CD14-positive monocyte (primary cell): ENCODE measurements around the gene VSTM2B. TPM values are rescaled to one million over a fixed set of nuclear protein-coding genes. Genes with fewer than 3 reads are reported as not detected.

Source experiments
- DNase-seq, 3 donors: peaks; one replicate each; pipeline ENCODE4 v3.0.0-alpha.2; 2011 to 2022
- H2AFZ ChIP-seq: 2 replicates; pipeline ENCODE4 v1.6.0; 2012; ENCODE audit warnings: mild to moderate bottlenecking, low read depth, low read length, inconsistent platforms; ENCODE audit not compliant: insufficient read depth, poor library complexity, severe bottlenecking
- H3K27ac ChIP-seq, 2 donors: 1 replicate in 1 of 2; 2 replicates in 1 of 2; pipeline ENCODE4 v1.5.1; 2012 to 2013; ENCODE audit warnings: low read length in 2 of 2, control low read depth in 1 of 2, inconsistent platforms in 1 of 2, low read depth in 1 of 2, mild to moderate bottlenecking in 1 of 2
- H3K27me3 ChIP-seq, 2 donors: one replicate each; pipeline versions ENCODE4 v1.6.0 to v1.6.1; 2011 to 2013; ENCODE audit warnings: low read length in 2 of 2; ENCODE audit not compliant: control insufficient read depth in 2 of 2, insufficient read depth in 2 of 2
- H3K36me3 ChIP-seq, 2 donors: replicated peaks in 1 of 2; 1 replicate in 1 of 2; 2 replicates in 1 of 2; pipeline versions ENCODE4 v1.5.1 to v1.6.1; 2012 to 2013; ENCODE audit warnings: low read length in 2 of 2, control low read depth in 1 of 2, inconsistent platforms in 1 of 2, mild to moderate bottlenecking in 1 of 2; ENCODE audit not compliant: insufficient read depth in 2 of 2, control insufficient read depth in 1 of 2
- H3K4me1 ChIP-seq, 2 donors: 1 replicate in 1 of 2; 2 replicates in 1 of 2; pipeline versions ENCODE4 v1.5.1 to v1.6.1; 2012 to 2013; ENCODE audit warnings: low read length in 2 of 2, control low read depth in 1 of 2, inconsistent platforms in 1 of 2, mild to moderate bottlenecking in 1 of 2, moderate library complexity in 1 of 2; ENCODE audit not compliant: insufficient read depth in 2 of 2, control insufficient read depth in 1 of 2
- H3K4me2 ChIP-seq: replicated peaks from 2 replicates; pipeline ENCODE3; 2012; ENCODE audit warnings: low read length, moderate library complexity, mild to moderate bottlenecking; ENCODE audit not compliant: poor library complexity, severe bottlenecking; ENCODE audit errors: extremely low read depth
- H3K4me3 ChIP-seq, 3 experiments: fragments of 200-600 bp in 1 of 3; sonication (generic) in 1 of 3; replicated peaks in 1 of 3; 1 replicate in 2 of 3; 2 replicates in 1 of 3; pipeline ENCODE4 v1.5.1; 2011 to 2013; ENCODE audit warnings: low read length in 3 of 3, mild to moderate bottlenecking in 3 of 3, control low read depth in 2 of 3, low read depth in 2 of 3, inconsistent platforms in 1 of 3, moderate library complexity in 1 of 3
- H3K79me2 ChIP-seq: 2 replicates; pipeline ENCODE4 v1.6.0; 2012; ENCODE audit warnings: mild to moderate bottlenecking, control low read depth, inconsistent platforms, low read length, moderate library complexity; ENCODE audit not compliant: insufficient read depth
- H3K9ac ChIP-seq: 2 replicates; pipeline ENCODE4 v1.6.0; 2017; ENCODE audit warnings: low read length, mild to moderate bottlenecking; ENCODE audit not compliant: insufficient read depth, poor library complexity, severe bottlenecking
- H3K9me3 ChIP-seq, 2 donors: replicated peaks in 1 of 2; 1 replicate in 1 of 2; 2 replicates in 1 of 2; pipeline versions ENCODE4 v1.5.1 to v1.6.1; 2012 to 2013; ENCODE audit warnings: low read length in 2 of 2, control low read depth in 1 of 2; ENCODE audit not compliant: control insufficient read depth in 1 of 2, insufficient read depth in 1 of 2
- H4K20me1 ChIP-seq: 2 replicates; pipeline ENCODE4 v1.6.0; 2012; ENCODE audit warnings: mild to moderate bottlenecking, low read length, control low read depth, moderate library complexity; ENCODE audit not compliant: insufficient read depth
- H3K27ac Mint-ChIP-seq, 7 donors: one replicate each; pipeline ENCODE4 v1.8.0; 2020; ENCODE audit warnings: mild to moderate bottlenecking in 7 of 7, mixed read lengths in 7 of 7, moderate library complexity in 6 of 7, inconsistent platforms in 2 of 7
- H3K27me3 Mint-ChIP-seq, 3 donors: one replicate each; pipeline ENCODE4 v1.8.0; 2021 to 2022; ENCODE audit warnings: low read depth in 3 of 3, mild to moderate bottlenecking in 3 of 3, mixed read lengths in 3 of 3, moderate library complexity in 3 of 3, inconsistent platforms in 1 of 3
- H3K36me3 Mint-ChIP-seq, 2 donors: one replicate each; pipeline ENCODE4 v1.8.0; 2020; ENCODE audit warnings: mixed read lengths in 2 of 2, inconsistent platforms in 1 of 2, mild to moderate bottlenecking in 1 of 2
- H3K4me1 Mint-ChIP-seq: one replicate; pipeline ENCODE4 v1.8.0; 2020; ENCODE audit warnings: mild to moderate bottlenecking, mixed read lengths
- H3K4me3 Mint-ChIP-seq, 2 donors: one replicate each; pipeline ENCODE4 v1.8.0; 2020; ENCODE audit warnings: mild to moderate bottlenecking in 2 of 2, mixed read lengths in 2 of 2, moderate library complexity in 1 of 2
- H3K9me3 Mint-ChIP-seq, 7 donors: one replicate each; pipeline ENCODE4 v1.8.0; 2020 to 2022; ENCODE audit warnings: mixed read lengths in 7 of 7, mild to moderate bottlenecking in 6 of 7, moderate library complexity in 6 of 7, inconsistent platforms in 2 of 7
- WGBS: methylation state at CpG from one replicate; pipeline ENCODE4 v1.1.5; 2013; ENCODE audit warnings: missing lambda C conversion rate; ENCODE audit not compliant: insufficient coverage; 5-methylcytosine and 5-hydroxymethylcytosine counted together
- intact Hi-C, 2 donors: fragments of 100-400 bp; cut with micrococcal nuclease; formaldehyde crosslinking; loops; one replicate each; pipeline versions ENCODE4 v1.15.0 to v1.15.1; 2023
- polyA plus RNA-seq, 3 donors: library from polyadenylated mRNA; depleted of rRNA in 1 of 3; unstranded in 2 of 3; stranded (reverse) in 1 of 3; fragments of 300-500 nt in 2 of 3; fragments of >200 nt in 1 of 3; fragmentation: Illumina TruSeq in 2 of 3; gene quantifications; 1 replicate in 2 of 3; 2 replicates in 1 of 3; pipeline ENCODE4 v1.2.3, GENCODE V29; 2012 to 2021
- TF ChIP-seq, protein P1 (sequence below): fragments of 200-600 bp; IDR thresholded peaks from one replicate; pipeline ENCODE4 v1.8.0; 2022; ENCODE audit warnings: antibody characterized with exemption, mild to moderate bottlenecking

The VSTM2B gene
- polyA plus RNA-seq, 3 donors: not detected

DNA sequence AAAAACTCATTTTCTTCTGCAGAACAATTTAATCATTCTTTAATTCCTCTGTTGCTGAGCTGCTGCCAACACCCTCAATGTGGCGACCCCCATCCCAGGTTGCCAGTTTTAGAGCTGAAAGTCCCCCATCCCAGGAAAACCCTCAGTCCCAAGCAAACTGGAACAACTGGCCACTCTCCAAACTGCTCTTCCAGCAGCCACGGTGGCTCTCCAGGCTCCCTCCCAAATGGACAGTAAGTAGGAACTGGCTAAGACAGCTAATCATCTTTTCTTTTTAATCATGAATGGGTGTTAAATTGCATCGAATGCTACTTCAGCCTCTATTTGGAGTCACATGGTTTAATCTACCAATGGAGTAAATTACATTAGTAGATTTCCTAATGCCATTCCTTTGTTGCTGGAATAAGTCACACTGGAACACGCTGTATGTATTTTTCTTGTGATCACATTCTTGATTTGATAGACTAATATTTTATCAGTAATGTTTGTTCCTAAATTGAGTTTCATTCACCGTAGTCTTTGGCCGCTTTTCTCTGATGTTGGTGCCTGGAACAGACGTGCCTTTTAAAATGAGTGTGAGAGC is 33.7 kb upstream of the VSTM2B start:
- H3K9me3 ChIP-seq: peaks cover 0 to 6% of the 10 kb centered on the region in 2 donors
- Mint-ChIP-seq H3K36me3 (no peaks in the 10 kb centered on the region), H3K9me3 (peaks cover 0 to 7% (median 5%) of the 10 kb centered on the region in 7 donors), H3K4me1 (no peaks in the 10 kb centered on the region), H3K27me3 (peaks cover 14 to 22% (median 20%) of the 10 kb centered on the region in 3 donors), H3K4me3 (peak overlapping the region in 1 of 2 donors; percentile 26), H3K27ac (no peak overlapping the region)
- no peak overlapping the region for H3K4me3 ChIP-seq
- WGBS: 60% methylated on average over 1 of the region's 7 CpGs
- H3K4me1 ChIP-seq: no peaks in the 10 kb centered on the region
- no peak for DNase-seq
- H3K4me2 ChIP-seq: no peak overlapping the region
- H3K36me3 ChIP-seq: no peaks in the 10 kb centered on the region
- no peaks in the 10 kb centered on the region for H3K79me2 ChIP-seq
- no peak overlapping the region for H2AFZ ChIP-seq
- H3K9ac ChIP-seq: no peak overlapping the region
- no peaks in the 10 kb centered on the region for H4K20me1 ChIP-seq
- no peak overlapping the region for H3K27ac ChIP-seq
- TF ChIP-seq, protein P1, sequence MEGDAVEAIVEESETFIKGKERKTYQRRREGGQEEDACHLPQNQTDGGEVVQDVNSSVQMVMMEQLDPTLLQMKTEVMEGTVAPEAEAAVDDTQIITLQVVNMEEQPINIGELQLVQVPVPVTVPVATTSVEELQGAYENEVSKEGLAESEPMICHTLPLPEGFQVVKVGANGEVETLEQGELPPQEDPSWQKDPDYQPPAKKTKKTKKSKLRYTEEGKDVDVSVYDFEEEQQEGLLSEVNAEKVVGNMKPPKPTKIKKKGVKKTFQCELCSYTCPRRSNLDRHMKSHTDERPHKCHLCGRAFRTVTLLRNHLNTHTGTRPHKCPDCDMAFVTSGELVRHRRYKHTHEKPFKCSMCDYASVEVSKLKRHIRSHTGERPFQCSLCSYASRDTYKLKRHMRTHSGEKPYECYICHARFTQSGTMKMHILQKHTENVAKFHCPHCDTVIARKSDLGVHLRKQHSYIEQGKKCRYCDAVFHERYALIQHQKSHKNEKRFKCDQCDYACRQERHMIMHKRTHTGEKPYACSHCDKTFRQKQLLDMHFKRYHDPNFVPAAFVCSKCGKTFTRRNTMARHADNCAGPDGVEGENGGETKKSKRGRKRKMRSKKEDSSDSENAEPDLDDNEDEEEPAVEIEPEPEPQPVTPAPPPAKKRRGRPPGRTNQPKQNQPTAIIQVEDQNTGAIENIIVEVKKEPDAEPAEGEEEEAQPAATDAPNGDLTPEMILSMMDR: no peak
- H3K27me3 ChIP-seq: peaks cover 4% of the 10 kb centered on the region in 2 donors
- intact Hi-C loops: no loop called here

DNA sequence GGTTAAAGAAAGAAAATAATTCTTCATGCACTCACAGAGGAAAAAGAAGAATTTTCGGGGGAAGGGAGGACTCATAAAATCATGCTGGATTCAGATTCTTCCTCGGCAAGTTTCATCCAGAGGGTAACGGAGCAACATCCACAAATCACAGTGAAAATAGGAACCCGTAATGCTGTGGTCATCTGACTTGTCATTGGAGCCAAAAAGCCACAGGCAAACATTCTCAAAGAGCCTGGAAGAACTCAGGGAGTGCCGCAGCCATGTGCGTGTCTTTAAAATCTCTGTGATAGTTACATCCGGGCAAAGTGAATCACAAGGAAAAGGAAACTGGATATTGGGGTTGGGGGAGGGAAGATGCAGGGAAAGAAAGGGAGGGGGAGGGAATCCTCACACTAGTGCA is 33.0 kb upstream of the VSTM2B start:
- no peaks in the 10 kb centered on the region for H3K4me1 Mint-ChIP-seq
- no peak overlapping the region for H3K9ac ChIP-seq
- TF ChIP-seq, protein P1: no peak

More for the DNA sequence above, 33.0 kb upstream of the VSTM2B start:
- no peak overlapping the region for H3K27ac ChIP-seq
- peaks cover 4% of the 10 kb centered on the region in 2 donors for H3K27me3 ChIP-seq
- no peak overlapping the region for H2AFZ ChIP-seq
- no peak overlapping the region for H3K4me2 ChIP-seq
- H3K9me3 ChIP-seq: peaks cover 0 to 6% of the 10 kb centered on the region in 2 donors
- peaks cover 0 to 7% (median 4%) of the 10 kb centered on the region in 7 donors for H3K9me3 Mint-ChIP-seq
- no peaks in the 10 kb centered on the region for H3K79me2 ChIP-seq
- no peak overlapping the region for H3K4me3 Mint-ChIP-seq
- intact Hi-C loops: no loop called here
- no peaks in the 10 kb centered on the region for H3K36me3 Mint-ChIP-seq
- DNase-seq: no peak
- WGBS: 0% methylated on average over 1 of the region's 7 CpGs
- no peaks in the 10 kb centered on the region for H3K36me3 ChIP-seq
- no peaks in the 10 kb centered on the region for H3K4me1 ChIP-seq
- H4K20me1 ChIP-seq: no peaks in the 10 kb centered on the region
- no peak overlapping the region for H3K4me3 ChIP-seq
- no peak overlapping the region for H3K27ac Mint-ChIP-seq
- peaks cover 19 to 24% (median 20%) of the 10 kb centered on the region in 3 donors for H3K27me3 Mint-ChIP-seq
